CD4-positive, alpha-beta T cell treated with Interleukin-17A for 4 hours (primary cell): ENCODE data around the gene LGMN.
"Not testable (repeated sequence)": the region's sequence is repeated elsewhere in the genome, so short reads cannot be mapped to it uniquely, and the experiment has no call there.

Experiments used
- DNase-seq: peaks from one replicate; pipeline ENCODE4 v3.0.0-alpha.2; 2020; ENCODE audit warnings: mixed read lengths

LGMN gene

DNA sequence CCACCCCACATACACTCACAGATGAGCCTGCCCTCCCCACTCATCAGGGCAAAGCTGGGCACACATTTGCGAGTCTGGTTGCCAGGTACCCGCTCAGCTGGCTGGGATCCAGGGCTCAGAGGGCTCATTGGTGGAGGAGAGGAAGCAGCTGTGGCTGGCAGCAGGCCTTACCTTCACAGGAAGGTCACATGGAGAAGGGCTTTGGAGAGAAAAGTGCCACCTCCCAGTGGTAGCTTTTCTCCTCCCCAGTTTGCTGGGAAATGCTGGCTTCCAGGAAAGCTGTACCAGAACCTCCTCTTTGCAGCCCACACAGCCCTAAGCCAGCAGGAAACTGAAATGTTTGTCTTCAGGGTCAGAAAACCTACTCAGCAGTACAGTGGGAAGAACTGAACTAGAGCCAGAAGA, 55.6 kb downstream of the LGMN start:
- DNase-seq, result peak; percentile 70

GRCh38 chr14:92690171-92691011, 58.0 kb downstream of the LGMN start:
- no peak for DNase-seq

DNA sequence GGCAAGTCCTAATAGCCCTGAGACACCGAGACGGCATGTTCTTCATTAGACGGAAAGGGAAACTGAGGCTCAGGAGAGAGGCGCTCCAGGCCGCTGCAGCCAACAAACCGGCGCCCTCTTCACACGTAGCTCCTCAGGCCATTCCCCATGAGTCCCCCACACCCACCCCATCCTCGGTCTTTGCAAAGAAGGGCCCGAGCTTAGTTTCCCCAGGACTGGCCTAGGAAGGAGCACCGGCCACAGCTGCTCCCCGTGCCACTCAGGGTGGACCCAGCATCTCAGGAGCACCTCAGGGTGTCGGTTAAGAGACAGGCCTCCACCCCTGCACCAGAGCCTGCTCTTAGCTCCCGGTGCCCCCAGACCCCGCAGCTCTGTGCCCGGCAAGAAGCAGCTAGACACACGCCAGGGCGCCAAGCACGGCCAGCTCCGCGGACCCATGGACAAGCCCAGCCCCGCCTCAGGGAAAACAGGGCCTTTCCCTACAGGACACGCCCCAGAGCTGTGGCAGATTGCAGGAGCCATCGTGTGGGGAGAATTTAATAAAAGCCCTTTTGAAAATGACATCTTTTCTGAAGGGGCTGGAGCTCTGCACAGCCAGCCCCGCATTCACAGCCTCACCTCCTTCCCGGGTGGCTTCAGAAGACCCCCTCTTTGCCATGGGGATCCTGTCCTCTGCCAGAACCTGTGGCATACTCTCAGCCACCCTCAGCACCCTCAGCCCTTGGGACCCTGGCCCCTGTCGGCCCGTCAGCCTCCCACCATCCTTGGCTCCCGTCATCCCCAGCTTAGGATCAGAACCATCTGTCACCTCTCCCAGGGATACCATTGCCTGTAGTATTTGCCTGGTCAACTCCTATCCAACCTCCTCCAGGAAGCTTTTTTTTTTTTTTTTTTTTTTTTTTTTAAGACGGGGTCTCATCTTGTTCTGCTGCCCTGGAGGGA, 59.7 kb downstream of the LGMN start:
- DNase-seq, result no peak

DNA sequence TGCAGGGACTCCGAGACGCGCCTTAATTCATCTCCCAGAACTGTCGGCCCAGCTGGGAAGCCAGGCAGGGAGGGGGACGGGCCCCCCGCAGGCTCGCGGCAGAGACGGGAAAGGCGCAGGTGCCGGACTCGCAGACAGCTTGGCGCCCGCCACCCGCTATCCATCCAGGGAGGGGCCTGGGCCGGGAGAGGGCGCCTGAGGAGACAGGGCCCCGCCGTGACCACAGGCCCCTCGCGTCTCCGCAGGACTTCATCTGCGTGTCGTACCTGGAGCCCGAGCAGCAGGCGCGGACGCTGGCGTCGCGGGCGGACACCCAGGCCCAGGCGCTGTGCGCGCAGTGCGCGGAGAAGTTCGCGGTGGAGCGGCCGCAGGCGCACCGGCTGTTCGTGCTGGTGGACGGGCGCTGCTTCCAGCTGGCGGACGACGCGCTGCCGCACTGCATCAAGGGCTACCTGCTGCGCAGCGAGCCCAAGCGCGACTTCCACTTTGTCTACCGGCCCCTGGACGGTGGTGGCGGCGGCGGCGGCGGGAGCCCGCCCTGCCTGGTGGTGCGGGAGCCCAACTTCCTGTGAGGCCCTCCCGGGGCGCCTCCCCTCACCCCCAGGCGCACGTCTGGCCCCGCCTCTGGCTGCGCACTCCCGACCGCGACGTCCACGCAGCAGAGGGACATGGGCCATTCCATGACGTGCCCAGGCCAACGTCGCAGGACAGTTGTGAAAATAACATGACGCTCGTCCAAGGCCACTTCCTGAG, 60.6 kb downstream of the LGMN start:
- DNase-seq, result no peak

DNA sequence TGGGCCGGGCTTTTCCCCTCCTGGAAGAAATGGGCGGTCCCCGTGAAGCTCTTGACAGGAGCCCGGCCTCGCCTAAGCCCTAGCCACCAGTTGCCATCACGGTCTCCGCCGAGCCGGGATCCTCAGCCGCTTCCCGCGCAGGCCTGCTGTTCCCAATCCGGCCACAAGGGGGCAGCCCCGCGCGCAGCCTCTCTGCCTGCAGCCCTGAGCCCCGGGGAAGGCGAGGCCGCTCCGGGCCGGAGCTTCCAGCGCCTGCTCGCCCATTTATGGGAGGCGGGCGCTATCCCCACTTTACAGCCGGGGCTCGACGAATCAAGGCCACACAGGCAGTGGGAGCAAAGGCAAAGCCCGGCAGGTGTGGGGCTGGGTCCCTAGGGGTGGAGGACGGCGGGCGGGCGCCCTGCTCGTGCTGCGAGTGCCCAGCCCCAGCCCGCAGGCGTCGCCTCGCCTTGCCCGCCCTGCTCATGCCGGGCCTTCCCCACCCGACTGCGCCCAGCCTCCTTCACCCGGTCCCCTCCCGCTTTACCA, 61.5 kb downstream of the LGMN start:
- DNase-seq, result peak; percentile 74

GRCh38 chr14:92686411-92686899, 62.0 kb downstream of the LGMN start:
- no peak for DNase-seq

GRCh38 chr14:92685784-92686355, 62.6 kb downstream of the LGMN start:
- no peak for DNase-seq

DNA sequence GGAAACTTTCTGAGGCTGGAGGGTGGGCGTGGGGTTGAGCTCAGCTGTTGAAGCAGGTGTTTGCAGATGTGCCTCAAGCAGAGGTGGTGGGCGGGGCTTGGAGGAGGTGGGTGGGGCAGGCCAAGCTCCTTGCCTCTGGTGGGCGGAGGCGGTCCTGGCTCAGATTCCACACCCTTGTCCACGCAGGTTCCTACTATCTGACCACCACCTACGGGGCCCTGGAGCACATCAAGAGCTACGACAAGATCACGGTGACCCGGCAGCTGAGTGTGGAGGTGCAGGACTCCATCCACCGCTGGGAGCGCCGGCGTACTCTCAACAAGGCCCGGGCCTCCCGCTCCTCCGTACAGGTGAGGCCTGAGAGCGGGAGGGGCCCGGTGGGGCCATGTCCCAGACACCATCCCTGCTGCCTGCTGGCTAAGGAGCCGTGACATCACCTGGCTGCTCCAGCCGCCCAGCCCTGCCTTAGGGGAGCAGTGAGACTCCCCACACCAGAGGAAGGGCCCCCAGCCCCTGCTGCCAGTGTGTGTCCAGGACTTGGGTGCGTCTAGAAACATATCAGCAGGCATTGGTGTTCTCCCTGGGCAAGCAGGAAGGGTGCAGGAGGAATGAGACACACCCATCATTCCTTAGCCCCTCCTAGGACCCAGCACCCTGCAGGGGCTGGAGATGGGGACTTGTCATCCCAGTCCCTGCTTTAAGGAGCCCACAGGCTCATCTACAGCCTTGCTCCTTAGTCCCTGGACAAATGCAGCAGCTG, 63.4 kb downstream of the LGMN start:
- no peak for DNase-seq

DNA sequence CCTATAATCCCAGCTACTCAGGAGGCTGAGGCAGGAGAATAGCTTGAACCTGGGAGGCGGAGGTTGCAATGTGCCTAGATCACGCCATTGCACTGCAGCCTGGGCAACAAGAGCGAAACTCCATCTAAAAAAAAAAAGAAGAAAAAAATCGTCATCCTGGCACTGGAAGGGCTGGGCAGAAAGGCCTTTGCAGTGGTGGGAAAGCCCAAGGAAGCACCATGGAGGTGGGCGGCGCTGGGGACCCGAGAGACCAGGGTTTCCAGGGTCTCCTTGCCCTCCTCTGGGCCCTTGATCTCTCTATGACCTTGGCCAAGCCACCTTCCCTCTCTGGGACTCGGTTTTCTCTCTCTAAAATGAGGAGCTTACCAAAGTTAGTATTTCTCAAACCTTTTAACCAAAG, 65.4 kb downstream of the LGMN start:
- no peak for DNase-seq

- peak; percentile 83 for DNase-seq
Observed at GRCh38 chr14:92680781-92681650, 67.4 kb downstream of the LGMN start.

- not testable (repeated sequence) for DNase-seq
Observed at GRCh38 chr14:92680330-92680729, 68.1 kb downstream of the LGMN start.

GRCh38 chr14:92679246-92679645, 69.2 kb downstream of the LGMN start:
- DNase-seq, result no peak

DNA sequence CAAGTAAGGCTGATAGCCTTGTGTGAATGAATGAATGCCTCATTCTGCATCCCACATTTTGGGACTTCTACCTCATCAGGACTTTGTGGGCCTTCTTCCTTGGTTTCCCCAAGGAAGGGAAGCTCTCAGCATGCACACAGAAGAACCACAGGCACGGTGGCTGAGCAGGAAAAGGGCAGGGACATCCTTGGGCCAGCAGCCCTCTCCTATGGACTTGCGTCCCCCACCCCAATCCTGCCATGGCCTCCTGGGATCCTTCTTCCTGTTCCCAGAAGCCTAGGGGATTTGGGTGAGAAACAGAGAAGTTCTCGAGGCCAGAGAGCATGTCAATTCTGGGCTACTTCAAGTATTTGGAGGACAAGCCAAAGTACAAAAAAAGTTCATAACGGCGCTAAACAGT, 69.7 kb downstream of the LGMN start:
- no peak for DNase-seq

DNA sequence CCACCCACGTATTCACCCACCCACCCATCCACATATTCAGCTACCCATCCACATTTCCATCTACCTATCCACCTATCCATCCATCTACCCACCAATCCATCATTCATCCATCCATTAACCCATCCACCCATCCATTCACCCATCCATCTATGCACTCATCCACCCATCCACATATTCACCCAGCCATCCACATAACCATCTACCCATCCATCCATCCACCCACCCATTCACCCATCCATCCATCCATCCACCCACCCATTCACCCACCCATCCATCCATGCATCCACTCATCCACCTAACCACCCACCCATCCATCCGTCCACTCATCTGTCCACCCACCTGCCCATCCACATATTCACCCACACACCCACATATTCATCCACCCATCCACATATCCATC, 70.5 kb downstream of the LGMN start:
- no peak for DNase-seq

DNA sequence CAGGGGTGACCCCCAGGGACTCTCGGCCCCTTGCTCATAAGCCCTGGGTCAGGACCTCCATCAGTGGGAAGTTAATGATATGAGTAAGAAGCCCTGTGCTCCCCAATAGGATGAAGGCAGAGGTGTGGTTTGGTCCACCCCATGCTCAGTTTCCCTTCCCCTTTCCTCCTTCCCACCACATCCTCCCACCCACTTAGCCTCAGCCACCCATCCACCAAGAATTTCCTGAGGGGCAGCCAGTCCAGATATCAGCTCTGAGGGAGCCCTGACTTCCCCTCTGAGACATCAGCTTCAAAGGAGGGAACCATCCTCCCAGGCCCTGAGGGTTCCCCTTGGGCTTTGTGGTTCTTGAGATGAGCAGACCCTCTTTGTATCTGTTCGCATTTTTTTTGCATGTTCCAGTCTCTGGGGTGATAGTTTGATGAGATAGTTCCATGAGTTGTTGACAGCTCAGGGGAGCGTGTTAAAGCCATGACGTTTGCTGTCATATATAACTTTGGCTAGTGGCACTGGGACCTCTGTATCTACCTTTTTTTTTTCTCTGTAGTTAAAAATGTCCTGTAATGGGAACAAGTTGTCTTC, 71.2 kb downstream of the LGMN start:
- no peak for DNase-seq

GRCh38 chr14:92676403-92677086, 71.9 kb downstream of the LGMN start:
- DNase-seq, result no peak

GRCh38 chr14:92675976-92676375, 72.5 kb downstream of the LGMN start:
- DNase-seq, result no peak

- DNase-seq, result no peak
Observed at GRCh38 chr14:92675421-92675820, 73.0 kb downstream of the LGMN start.

GRCh38 chr14:92673601-92674150, 74.8 kb downstream of the LGMN start:
- DNase-seq, result no peak
